Renal cortex interstitium (tissue), 11 donors: ENCODE results near the gene CLDN6. TPM values are rescaled to one million over a fixed set of nuclear protein-coding genes. Genes with fewer than 3 reads are reported as not detected.

Experiments
- DNase-seq, 11 donors: peaks; one replicate each; pipeline ENCODE4 v3.0.0-alpha.2; 2013; ENCODE audit warnings: low read depth in 9 of 11, low spot score in 4 of 11; ENCODE audit errors: extremely low read depth in 1 of 11
- polyA plus RNA-seq, 3 donors: library from polyadenylated mRNA; unstranded; fragments of 120-200 nt; gene quantifications; one replicate each; pipeline ENCODE4 v1.2.1, GENCODE V29; 2013; ENCODE audit not compliant: insufficient read length in 3 of 3

Gene CLDN6
- polyA plus RNA-seq, 3 donors: 33.8 to 42.0 (median 34.4) TPM

GRCh38 chr16:2969545-2970521 is 48.1 kb downstream of the CLDN6 start:
- DNase-seq: no peak

- peak in 10 of 11 donors; percentile 73 to 84 (median 80) for DNase-seq
Measured at GRCh38 chr16:2968738-2969544, 49.0 kb downstream of the CLDN6 start, which contains the start of gene PAQR4. TSS of gene PAQR4 (plus strand) at chr16:2969348. CDS start at chr16:2969675, 327 bp downstream.

GRCh38 chr16:2968368-2968737 is 49.6 kb downstream of the CLDN6 start:
- no peak for DNase-seq

GRCh38 chr16:2967721-2968161 is 50.2 kb downstream of the CLDN6 start:
- DNase-seq: no peak

- no peak for DNase-seq
Measured at GRCh38 chr16:2967211-2967631, 50.8 kb downstream of the CLDN6 start.

GRCh38 chr16:2966808-2967191 is 51.2 kb downstream of the CLDN6 start:
- no peak for DNase-seq

GRCh38 chr16:2966043-2966807 is 51.8 kb downstream of the CLDN6 start:
- DNase-seq: no peak

Other genes starting within 250 kb of the CLDN6 start
- gene ELOB, start 240.9 kb downstream of the CLDN6 start, polyA plus RNA-seq: 100 to 1,000 TPM; 193 to 255 (median 237) TPM
- under 1 TPM in 2 of 3 donors, not detected in 1; 0.22 to 0.24 TPM for gene PRSS33, start 230.6 kb downstream of the CLDN6 start, polyA plus RNA-seq
- not detected for gene PRSS41, start 219.7 kb downstream of the CLDN6 start, polyA plus RNA-seq
- gene PRSS21, start 200.9 kb downstream of the CLDN6 start, polyA plus RNA-seq: under 1 TPM in 2 of 3 donors, not detected in 1; 0.30 to 0.49 TPM
- gene ZG16B, start 187.9 kb downstream of the CLDN6 start, polyA plus RNA-seq: under 1 TPM in 1 of 3 donors, not detected in 2; 0.70 TPM
- 10 to 100 TPM in 1 of 3 donors, 1 to 10 TPM in 2; 2.8 to 12.2 (median 7.7) TPM for gene PRSS22, start 160.0 kb downstream of the CLDN6 start, polyA plus RNA-seq
- 10 to 100 TPM; 15.5 to 30.4 (median 30.0) TPM for gene FLYWCH2, start 135.0 kb downstream of the CLDN6 start, polyA plus RNA-seq
- 10 to 100 TPM; 17.8 to 45.4 (median 31.1) TPM for gene FLYWCH1, start 106.3 kb downstream of the CLDN6 start, polyA plus RNA-seq
- gene KREMEN2, start 53.9 kb downstream of the CLDN6 start, polyA plus RNA-seq: 1 to 10 TPM; 1.3 to 2.6 (median 2.0) TPM
- 10 to 100 TPM in 1 of 3 donors, 1 to 10 TPM in 2; 8.1 to 12.5 (median 8.3) TPM for gene PAQR4, start 48.8 kb downstream of the CLDN6 start, polyA plus RNA-seq
- 10 to 100 TPM; 11.7 to 22.4 (median 18.8) TPM for gene PKMYT1, start 37.7 kb downstream of the CLDN6 start, polyA plus RNA-seq
- gene CLDN9, start 5.3 kb downstream of the CLDN6 start, polyA plus RNA-seq: 1 to 10 TPM; 1.7 to 3.2 (median 2.5) TPM
- gene TNFRSF12A, start 2.2 kb upstream of the CLDN6 start, polyA plus RNA-seq: 10 to 100 TPM in 2 of 3 donors, 1 to 10 TPM in 1; 6.7 to 17.6 (median 12.9) TPM
- 10 to 100 TPM; 59.0 to 77.2 (median 64.2) TPM for gene HCFC1R1, start 5.8 kb upstream of the CLDN6 start, polyA plus RNA-seq
- gene THOC6, start 5.9 kb upstream of the CLDN6 start, polyA plus RNA-seq: 10 to 100 TPM; 28.2 to 35.9 (median 30.5) TPM
- gene BICDL2, start 18.8 kb upstream of the CLDN6 start, polyA plus RNA-seq: 1 to 10 TPM; 1.0 to 2.5 (median 2.0) TPM
- gene MMP25, start 28.4 kb upstream of the CLDN6 start, polyA plus RNA-seq: 1 to 10 TPM; 1.4 to 2.9 (median 1.9) TPM
- 10 to 100 TPM; 26.8 to 38.3 (median 29.6) TPM for gene IL32, start 47.5 kb upstream of the CLDN6 start, polyA plus RNA-seq
- under 1 TPM in 2 of 3 donors, not detected in 1; 0.26 to 0.27 TPM for gene ZSCAN10, start 81.1 kb upstream of the CLDN6 start, polyA plus RNA-seq
- gene ZNF205, start 94.4 kb upstream of the CLDN6 start, polyA plus RNA-seq: 10 to 100 TPM; 14.2 to 18.3 (median 18.0) TPM
- 10 to 100 TPM in 2 of 3 donors, 1 to 10 TPM in 1; 8.6 to 17.5 (median 13.3) TPM for gene ZNF213, start 116.8 kb upstream of the CLDN6 start, polyA plus RNA-seq
- gene OR1F1, start 170.0 kb upstream of the CLDN6 start, polyA plus RNA-seq: not detected
- gene ZNF200, start 217.0 kb upstream of the CLDN6 start, polyA plus RNA-seq: 10 to 100 TPM; 12.4 to 15.7 (median 14.9) TPM
- under 1 TPM; 0.19 to 0.47 (median 0.24) TPM for gene MEFV, start 238.4 kb upstream of the CLDN6 start, polyA plus RNA-seq